ENCODE data around the gene VIPR1. TPM values are rescaled to one million over a fixed set of nuclear protein-coding genes. Genes with fewer than 3 reads are reported as not detected.
A peak's percentile ranks its signal among the peaks of the same experiment; 100 is the strongest.

Gene VIPR1
- total and polyA plus RNA-seq, 4 donors: 2.3 to 41.8 (median 14.6) TPM

DNA sequence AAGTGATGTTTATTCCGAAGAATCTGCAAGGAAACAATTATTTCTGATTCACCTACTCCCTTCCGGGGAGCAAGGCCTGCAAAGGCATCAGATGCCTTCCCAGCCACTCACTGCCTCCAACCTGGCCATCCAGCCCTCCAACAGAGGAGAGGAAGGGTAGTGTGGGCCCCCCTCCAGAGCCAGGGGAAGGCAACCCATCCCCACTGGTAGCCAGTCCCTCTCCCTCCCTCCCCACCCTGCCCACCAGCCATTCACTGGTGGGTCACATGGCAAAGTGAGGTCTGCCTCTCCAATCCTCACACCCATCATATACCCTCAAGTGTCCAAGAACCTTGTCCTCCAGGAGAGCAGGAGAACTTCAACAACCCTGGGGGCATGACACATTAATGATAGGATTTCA is 2.4 kb upstream of the VIPR1 start:
- H3K4me1 ChIP-seq (ENCODE audit: control insufficient read depth in 4 of 4, insufficient read depth in 4 of 4, low read length in 3 of 4): peaks cover 2 to 21% (median 12%) of the 10 kb centered on the region in 4 donors
- H3K27ac ChIP-seq (ENCODE audit: low read depth in 1 of 2, low read length in 2 of 2): no peak overlapping the region
- H3K36me3 ChIP-seq (ENCODE audit: control insufficient read depth in 4 of 4, insufficient read depth in 3 of 4, low read depth in 1 of 4, low read length in 3 of 4): no peaks in the 10 kb centered on the region
- TF ChIP-seq MAX (IDR thresholded peaks at IDR 0.05): no peak
- no peak for TF ChIP-seq SP1 (IDR thresholded peaks at IDR 0.05)
- TF ChIP-seq FOXA1 (IDR thresholded peaks at IDR 0.05): no peak
- no peak for TF ChIP-seq GABPA (IDR thresholded peaks at IDR 0.05 in 1 of 2, conservative IDR thresholded peaks at IDR 0.05 in 1 of 2)
- TF ChIP-seq HNF4A (conservative IDR thresholded peaks at IDR 0.05): no peak
- no peak for TF ChIP-seq RAD21 (IDR thresholded peaks at IDR 0.05)
- TF ChIP-seq FOXA2 (IDR thresholded peaks at IDR 0.05): no peak
- TF ChIP-seq, protein P1, sequence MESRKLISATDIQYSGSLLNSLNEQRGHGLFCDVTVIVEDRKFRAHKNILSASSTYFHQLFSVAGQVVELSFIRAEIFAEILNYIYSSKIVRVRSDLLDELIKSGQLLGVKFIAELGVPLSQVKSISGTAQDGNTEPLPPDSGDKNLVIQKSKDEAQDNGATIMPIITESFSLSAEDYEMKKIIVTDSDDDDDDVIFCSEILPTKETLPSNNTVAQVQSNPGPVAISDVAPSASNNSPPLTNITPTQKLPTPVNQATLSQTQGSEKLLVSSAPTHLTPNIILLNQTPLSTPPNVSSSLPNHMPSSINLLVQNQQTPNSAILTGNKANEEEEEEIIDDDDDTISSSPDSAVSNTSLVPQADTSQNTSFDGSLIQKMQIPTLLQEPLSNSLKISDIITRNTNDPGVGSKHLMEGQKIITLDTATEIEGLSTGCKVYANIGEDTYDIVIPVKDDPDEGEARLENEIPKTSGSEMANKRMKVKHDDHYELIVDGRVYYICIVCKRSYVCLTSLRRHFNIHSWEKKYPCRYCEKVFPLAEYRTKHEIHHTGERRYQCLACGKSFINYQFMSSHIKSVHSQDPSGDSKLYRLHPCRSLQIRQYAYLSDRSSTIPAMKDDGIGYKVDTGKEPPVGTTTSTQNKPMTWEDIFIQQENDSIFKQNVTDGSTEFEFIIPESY (IDR thresholded peaks at IDR 0.05): no peak
- TF ChIP-seq HNF4G (IDR thresholded peaks at IDR 0.05): no peak
- no peak for TF ChIP-seq TAF1 (conservative IDR thresholded peaks at IDR 0.05)
- TF ChIP-seq CTCF (IDR thresholded peaks at IDR 0.05; ENCODE audit: low read depth, low read length, missing input control): no peak
- TF ChIP-seq EGR1 (IDR thresholded peaks at IDR 0.05; ENCODE audit: low read depth in 2 of 2): no peak
- TF ChIP-seq REST (IDR thresholded peaks at IDR 0.05): no peak
- no peak for TF ChIP-seq YY1 (IDR thresholded peaks at IDR 0.05)
- TF ChIP-seq RXRA (IDR thresholded peaks at IDR 0.05): no peak
- no peak for TF ChIP-seq ATF3 (IDR thresholded peaks at IDR 0.05)
- TF ChIP-seq JUND (IDR thresholded peaks at IDR 0.05): no peak
- no peak for TF ChIP-seq NR2F2 (IDR thresholded peaks at IDR 0.05)
- peak; percentile 13 for DNase-seq (ENCODE audit: low spot score)
- no peak overlapping the region for H3K9ac ChIP-seq (ENCODE audit: low read depth in 1 of 2, low read length in 2 of 2)
- H3K27me3 ChIP-seq (ENCODE audit: control insufficient read depth in 4 of 4, insufficient read depth in 4 of 4, low read length in 3 of 4): peaks cover 0 to 1% (median 0%) of the 10 kb centered on the region in 4 donors
- H3K9me3 ChIP-seq (ENCODE audit: control insufficient read depth in 4 of 4, low read length in 3 of 4): no peaks in the 10 kb centered on the region
- no peak overlapping the region for H3K4me3 ChIP-seq (ENCODE audit: low read depth in 1 of 3, low read length in 3 of 3)
- 85% methylated on average over 2 of the region's 2 CpGs for WGBS
